Activated CD8-positive, alpha-beta memory T cell treated with anti-CD3 and anti-CD28 coated beads for 24 hours (primary cell): ENCODE results near the gene EYA3.

Experiments
- DNase-seq: peaks from one replicate; pipeline ENCODE4 v3.0.0-alpha.2; 2020

The EYA3 gene

GRCh38 chr1:27967106-27967883 lies 121.1 kb downstream of the EYA3 start:
- no peak for DNase-seq

DNA sequence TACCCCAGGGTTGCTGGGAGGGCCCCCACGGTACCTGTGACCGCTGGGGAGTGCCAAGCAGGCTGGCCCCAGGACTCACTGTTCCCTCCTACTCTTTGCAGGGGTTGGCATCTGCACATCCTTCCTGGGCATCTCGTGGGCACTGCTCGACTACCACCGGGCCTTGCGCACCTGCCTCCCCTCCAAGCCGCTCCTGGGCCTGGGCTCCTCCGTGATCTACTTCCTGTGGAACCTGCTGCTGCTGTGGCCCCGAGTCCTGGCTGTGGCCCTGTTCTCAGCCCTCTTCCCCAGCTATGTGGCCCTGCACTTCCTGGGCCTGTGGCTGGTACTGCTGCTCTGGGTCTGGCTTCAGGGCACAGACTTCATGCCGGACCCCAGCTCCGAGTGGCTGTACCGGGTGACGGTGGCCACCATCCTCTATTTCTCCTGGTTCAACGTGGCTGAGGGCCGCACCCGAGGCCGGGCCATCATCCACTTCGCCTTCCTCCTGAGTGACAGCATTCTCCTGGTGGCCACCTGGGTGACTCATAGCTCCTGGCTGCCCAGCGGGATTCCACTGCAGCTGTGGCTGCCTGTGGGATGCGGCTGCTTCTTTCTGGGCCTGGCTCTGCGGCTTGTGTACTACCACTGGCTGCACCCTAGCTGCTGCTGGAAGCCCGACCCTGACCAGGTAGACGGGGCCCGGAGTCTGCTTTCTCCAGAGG lies 121.9 kb downstream of the EYA3 start:
- DNase-seq, result no peak

GRCh38 chr1:27963393-27963792 lies 125.0 kb downstream of the EYA3 start:
- no peak for DNase-seq

- no peak for DNase-seq
Observed at GRCh38 chr1:27961646-27962221, 126.7 kb downstream of the EYA3 start.

GRCh38 chr1:27960762-27961645 lies 127.4 kb downstream of the EYA3 start:
- DNase-seq, result no peak

DNA sequence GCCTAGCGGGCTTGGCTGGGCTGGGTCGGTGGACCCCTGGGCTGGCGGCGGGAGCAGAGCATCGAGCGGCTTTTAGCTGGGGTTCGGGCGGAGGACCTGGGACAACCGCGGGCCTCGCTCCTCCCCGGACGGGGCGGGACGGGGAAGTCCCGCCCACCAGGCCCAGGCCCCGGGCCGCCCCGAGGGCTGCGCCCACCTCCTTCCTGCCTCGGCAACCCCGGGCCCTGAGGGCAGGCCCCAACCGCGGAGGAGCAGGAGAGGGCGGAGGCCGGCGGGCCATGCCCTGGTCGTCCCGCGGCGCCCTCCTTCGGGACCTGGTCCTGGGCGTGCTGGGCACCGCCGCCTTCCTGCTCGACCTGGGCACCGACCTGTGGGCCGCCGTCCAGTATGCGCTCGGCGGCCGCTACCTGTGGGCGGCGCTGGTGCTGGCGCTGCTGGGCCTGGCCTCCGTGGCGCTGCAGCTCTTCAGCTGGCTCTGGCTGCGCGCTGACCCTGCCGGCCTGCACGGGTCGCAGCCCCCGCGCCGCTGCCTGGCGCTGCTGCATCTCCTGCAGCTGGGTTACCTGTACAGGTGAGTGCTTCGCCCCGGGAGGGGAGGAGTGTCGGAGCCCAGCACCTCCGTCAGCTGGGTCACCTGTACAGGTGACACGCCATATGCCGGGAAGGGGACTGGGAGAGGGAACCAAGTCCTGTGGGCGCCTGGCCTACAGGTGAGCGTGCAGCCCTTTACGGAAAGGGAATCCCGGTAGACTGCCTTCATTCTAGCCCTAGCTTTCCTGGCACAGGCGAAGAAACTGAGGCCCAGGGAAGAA lies 128.4 kb downstream of the EYA3 start, which contains the start of gene XKR8:
Gene XKR8 (plus strand): TSS at position 182 of the 812 bp plus-strand sequence. CDS start 97 bp downstream, at position 279.
- peak; percentile 93 for DNase-seq

- DNase-seq, result no peak
Observed at GRCh38 chr1:27958513-27958912, 129.9 kb downstream of the EYA3 start.

DNA sequence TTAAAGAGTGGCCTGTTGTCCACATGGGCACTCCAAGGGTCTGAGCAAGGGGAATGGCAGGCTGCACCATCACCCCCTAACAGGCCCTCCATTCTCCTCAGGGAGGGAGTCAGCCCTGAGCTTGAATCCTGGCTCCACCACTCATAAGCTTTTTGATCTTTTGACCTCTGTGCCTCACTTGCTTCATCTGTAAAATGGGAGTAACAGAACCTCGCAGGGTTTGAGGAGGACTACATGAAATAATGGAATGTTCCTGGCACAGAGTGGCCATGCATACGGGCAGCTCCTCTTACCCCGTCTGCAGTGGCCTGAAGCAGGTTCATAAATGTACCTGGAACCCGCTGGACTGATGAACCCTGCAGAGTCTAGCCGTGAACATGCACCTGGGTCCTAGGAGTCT lies 130.8 kb downstream of the EYA3 start:
- DNase-seq, result no peak

GRCh38 chr1:27956761-27957160 lies 131.6 kb downstream of the EYA3 start:
- DNase-seq, result no peak

GRCh38 chr1:27955076-27955475 lies 133.3 kb downstream of the EYA3 start:
- DNase-seq, result no peak

DNA sequence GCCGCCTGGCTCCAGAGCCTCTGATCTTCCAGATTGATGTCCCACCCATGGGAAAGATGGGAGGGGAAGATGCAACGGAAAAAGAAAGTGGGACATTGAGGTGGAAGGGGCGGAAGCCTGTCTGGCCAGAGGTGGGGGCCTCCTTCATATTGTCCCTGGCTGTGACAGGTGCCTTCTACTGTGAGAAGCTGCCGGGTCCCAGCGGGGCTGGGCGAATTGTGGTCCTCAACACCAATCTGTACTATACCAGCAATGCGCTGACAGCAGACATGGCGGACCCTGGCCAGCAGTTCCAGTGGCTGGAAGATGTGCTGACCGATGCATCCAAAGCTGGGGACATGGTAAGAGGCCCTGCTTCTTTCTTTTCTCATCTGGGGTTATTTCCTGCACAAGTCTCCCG lies 134.2 kb downstream of the EYA3 start:
- DNase-seq, result no peak

DNA sequence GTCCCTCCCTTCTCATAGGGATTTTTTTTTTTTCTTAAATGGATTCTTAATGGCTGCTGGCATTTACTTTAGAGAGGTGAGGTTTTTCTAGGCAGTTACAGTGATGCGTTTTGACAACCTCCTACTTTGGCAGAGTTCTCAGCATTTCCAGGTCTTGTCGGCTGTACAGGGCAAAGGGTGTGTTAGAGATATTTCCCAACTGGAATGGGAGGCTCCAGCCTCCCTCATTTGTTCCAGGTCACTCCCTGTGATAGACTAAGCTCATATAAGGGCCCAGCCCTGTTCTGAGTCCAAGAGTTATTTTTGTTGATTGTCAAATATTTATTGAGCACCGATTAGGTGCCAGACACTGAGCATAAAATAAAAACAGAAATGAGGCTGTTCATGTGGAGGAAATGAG lies 136.3 kb downstream of the EYA3 start:
- no peak for DNase-seq

DNA sequence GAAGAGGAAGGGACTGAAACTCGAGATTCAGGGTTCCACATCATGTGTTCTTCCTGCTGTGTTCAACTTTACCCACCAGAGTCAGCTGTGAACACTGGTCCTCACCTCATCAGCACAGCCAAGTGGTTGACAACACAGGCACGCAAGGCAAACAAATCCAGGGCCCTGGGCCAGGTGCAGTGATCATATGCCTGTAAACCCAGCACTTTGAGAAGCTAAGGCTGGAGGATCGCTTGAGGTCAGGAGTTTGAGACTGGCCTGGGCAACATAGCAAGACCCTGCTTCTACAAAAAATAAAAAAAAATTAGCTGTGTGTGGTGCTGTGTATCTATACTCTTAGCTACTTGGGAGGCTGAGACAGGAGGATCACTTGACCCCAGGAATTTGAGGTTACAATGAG lies 137.0 kb downstream of the EYA3 start:
- DNase-seq, result no peak

DNA sequence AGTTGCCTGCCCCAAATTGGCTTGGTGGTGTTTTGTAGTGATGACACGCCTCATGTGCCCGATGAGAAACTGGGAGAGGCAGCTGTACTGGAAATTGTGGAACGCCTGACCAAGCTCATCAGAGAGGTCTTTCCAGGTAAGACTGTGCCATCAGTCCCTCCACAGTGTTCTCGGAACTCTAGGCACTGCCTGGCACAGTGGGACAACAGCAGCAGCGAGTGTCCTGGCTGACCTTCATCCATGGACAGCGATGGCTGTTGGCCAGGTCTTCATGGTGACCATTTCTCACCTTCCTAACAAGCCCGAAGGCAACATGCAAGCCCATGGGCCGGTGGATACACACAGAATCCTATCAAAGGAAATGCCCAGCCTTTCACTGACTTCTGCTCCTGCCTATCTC lies 139.4 kb downstream of the EYA3 start:
- no peak for DNase-seq

GRCh38 chr1:27945020-27945419 lies 143.4 kb downstream of the EYA3 start:
- no peak for DNase-seq

GRCh38 chr1:27941671-27942540 lies 146.5 kb downstream of the EYA3 start:
- DNase-seq, result no peak

DNA sequence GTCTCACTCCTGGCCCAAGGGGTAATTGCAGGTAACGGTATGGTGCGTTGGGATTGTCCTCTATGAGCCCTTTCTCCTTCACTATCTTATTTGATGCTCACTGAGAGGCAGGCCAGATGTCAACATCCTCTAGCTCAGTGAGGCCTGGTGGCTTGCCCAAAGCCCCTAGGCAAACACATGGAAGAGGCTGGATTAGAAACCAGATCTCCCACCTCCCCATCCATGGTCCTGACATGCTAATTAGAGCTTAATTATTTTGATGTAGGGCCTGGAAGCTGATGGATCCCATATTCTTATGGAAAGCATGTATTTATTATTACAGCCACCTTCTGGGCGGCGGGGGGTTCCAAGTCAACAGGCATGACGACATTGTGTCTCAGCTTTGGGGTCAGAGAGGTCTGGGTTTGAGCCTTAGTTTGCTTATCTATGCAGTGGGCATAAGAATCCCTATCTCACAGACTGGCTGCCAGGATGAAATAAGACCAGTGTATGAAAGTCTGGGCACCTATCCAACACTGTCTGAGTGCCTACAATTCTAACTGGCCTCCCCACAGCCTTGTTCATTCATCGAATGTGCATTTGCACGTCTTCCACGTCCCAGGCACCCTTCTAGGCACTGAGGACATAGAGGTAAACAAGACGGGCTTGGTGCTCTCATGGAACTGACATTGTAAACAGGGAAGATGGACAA lies 147.4 kb downstream of the EYA3 start:
- DNase-seq, result no peak

GRCh38 chr1:27940297-27940696 lies 148.1 kb downstream of the EYA3 start:
- DNase-seq, result peak; percentile 85

- no peak for DNase-seq
Observed at GRCh38 chr1:27938488-27938887, 149.9 kb downstream of the EYA3 start.

DNA sequence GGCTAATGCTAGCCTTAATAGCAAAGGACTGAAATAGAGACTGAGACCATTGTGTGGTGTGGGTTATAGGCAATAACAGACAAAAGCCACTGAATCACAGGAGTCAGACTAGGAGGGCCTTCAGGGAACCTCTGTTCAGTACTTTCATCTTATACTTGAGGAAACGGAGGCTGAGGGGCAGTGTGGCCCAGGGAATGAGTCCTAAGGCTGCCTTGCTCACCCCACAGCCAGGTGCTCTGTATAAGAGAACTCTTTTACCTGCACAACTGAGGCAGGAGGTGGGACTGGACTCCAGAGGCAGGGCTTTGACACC lies 150.9 kb downstream of the EYA3 start:
- DNase-seq, result no peak

- DNase-seq, result no peak
Observed at GRCh38 chr1:27936370-27936769, 152.0 kb downstream of the EYA3 start.
